ENCODE measurements around the gene PGP. TPM values are rescaled to one million over a fixed set of nuclear protein-coding genes. Genes with fewer than 3 reads are reported as not detected.
A peak's percentile ranks its signal among the peaks of the same experiment; 100 is the strongest.

PGP gene
- total RNA-seq, 1 donor: 20.3 TPM

GRCh38 chr16:2208308-2208707, 6.3 kb downstream of the PGP start:
- no peak for TF ChIP-seq CTCF (IDR thresholded peaks at IDR 0.05; ENCODE audit: insufficient read depth, low read depth, low read length)
- H3K4me3 ChIP-seq (ENCODE audit: low read depth, low read length): no peak overlapping the region
- no peak for DNase-seq (ENCODE audit: low read depth)

- TF ChIP-seq CTCF (IDR thresholded peaks at IDR 0.05; ENCODE audit: insufficient read depth, low read depth, low read length): no peak
- no peak for DNase-seq (ENCODE audit: low read depth)
- H3K4me3 ChIP-seq (ENCODE audit: low read depth, low read length): no peak overlapping the region
Measured at GRCh38 chr16:2207872-2208271, 6.8 kb downstream of the PGP start.

GRCh38 chr16:2206780-2207433, 7.7 kb downstream of the PGP start:
- H3K4me3 ChIP-seq (ENCODE audit: low read depth, low read length): no peak overlapping the region
- DNase-seq (ENCODE audit: low read depth): peak; percentile 13
- no peak for TF ChIP-seq CTCF (IDR thresholded peaks at IDR 0.05; ENCODE audit: insufficient read depth, low read depth, low read length)

- no peak for DNase-seq (ENCODE audit: low read depth)
- H3K4me3 ChIP-seq (ENCODE audit: low read depth, low read length): peak overlapping the region; percentile 92
- TF ChIP-seq CTCF (IDR thresholded peaks at IDR 0.05; ENCODE audit: insufficient read depth, low read depth, low read length): no peak
Measured at GRCh38 chr16:2206420-2206779, 8.2 kb downstream of the PGP start.

- no peak for DNase-seq (ENCODE audit: low read depth)
- no peak for TF ChIP-seq CTCF (IDR thresholded peaks at IDR 0.05; ENCODE audit: insufficient read depth, low read depth, low read length)
- peak overlapping the region; percentile 92 for H3K4me3 ChIP-seq (ENCODE audit: low read depth, low read length)
Measured at GRCh38 chr16:2205967-2206313, 8.7 kb downstream of the PGP start.

GRCh38 chr16:2205104-2205966, 9.3 kb downstream of the PGP start, which contains the start of gene MLST8:
Gene MLST8 (plus strand): TSS chr16:2205454. CDS start chr16:2206086, 632 bp downstream.
- TF ChIP-seq CTCF (IDR thresholded peaks at IDR 0.05; ENCODE audit: insufficient read depth, low read depth, low read length): no peak

More at GRCh38 chr16:2205104-2205966, 9.3 kb downstream of the PGP start, which contains the start of gene MLST8:
- DNase-seq (ENCODE audit: low read depth): peak; percentile 90
- peak within 1 kb of the TSS; percentile 92 for H3K4me3 ChIP-seq (ENCODE audit: low read depth, low read length)

All from fibroblast of villous mesenchyme (primary cell).